ENCODE measurements around the gene DHRS4L2.
"Not testable (repeated sequence)": the region's sequence is repeated elsewhere in the genome, so short reads cannot be mapped to it uniquely, and the experiment has no call there.

The DHRS4L2 gene

GRCh38 chr14:23974041-23974440 is 14.7 kb upstream of the DHRS4L2 start:
- not testable (repeated sequence) for DNase-seq

- peak in 2 of 3 donors; percentile 34 to 46 for DNase-seq
Observed at GRCh38 chr14:23977208-23977607, 11.5 kb upstream of the DHRS4L2 start.

- not testable (repeated sequence) for DNase-seq
Observed at GRCh38 chr14:23981951-23982813, 6.5 kb upstream of the DHRS4L2 start.

GRCh38 chr14:23984891-23985602 is 3.7 kb upstream of the DHRS4L2 start:
- peak in 1 of 3 donors; percentile 14 for DNase-seq

GRCh38 chr14:23988223-23988606 is 514 bp upstream of the DHRS4L2 start:
- DNase-seq, result peak in 2 of 3 donors; percentile 30 to 31

GRCh38 chr14:23989734-23990445 is 1.2 kb downstream of the DHRS4L2 start:
- not testable (repeated sequence) for DNase-seq

GRCh38 chr14:23990961-23991360 is 2.2 kb downstream of the DHRS4L2 start:
- DNase-seq, result peak; percentile 74 to 92 (median 86)

GRCh38 chr14:23993042-23993441 is 4.3 kb downstream of the DHRS4L2 start:
- not testable (repeated sequence) for DNase-seq

- DNase-seq, result not testable (repeated sequence)
Observed at GRCh38 chr14:23996009-23996408, 7.3 kb downstream of the DHRS4L2 start.

- not testable (repeated sequence) for DNase-seq
Observed at GRCh38 chr14:23996825-23997224, 8.1 kb downstream of the DHRS4L2 start.

GRCh38 chr14:23999640-24000039 is 10.9 kb downstream of the DHRS4L2 start:
- not testable (repeated sequence) for DNase-seq

GRCh38 chr14:24001078-24001477 is 12.3 kb downstream of the DHRS4L2 start:
- DNase-seq, result not testable (repeated sequence)

- DNase-seq, result peak in 2 of 3 donors; percentile 54 to 56
Observed at GRCh38 chr14:24001679-24002078, 12.9 kb downstream of the DHRS4L2 start.

GRCh38 chr14:24006471-24006816 is 17.7 kb downstream of the DHRS4L2 start:
- DNase-seq, result not testable (repeated sequence)

- peak in 2 of 3 donors; percentile 25 to 65 for DNase-seq
Observed at GRCh38 chr14:24006817-24007652, 18.3 kb downstream of the DHRS4L2 start.

GRCh38 chr14:24011051-24011450 is 22.3 kb downstream of the DHRS4L2 start:
- no peak for DNase-seq

GRCh38 chr14:24012726-24013273 is 24.1 kb downstream of the DHRS4L2 start:
- not testable (repeated sequence) for DNase-seq

- peak; percentile 70 to 86 (median 76) for DNase-seq
Observed at GRCh38 chr14:24013654-24014514, 25.2 kb downstream of the DHRS4L2 start.

- DNase-seq, result not testable (repeated sequence)
Observed at GRCh38 chr14:24015745-24016144, 27.0 kb downstream of the DHRS4L2 start.

- peak; percentile 44 to 77 (median 70) for DNase-seq
Observed at GRCh38 chr14:24018978-24019377, 30.2 kb downstream of the DHRS4L2 start.

- DNase-seq, result peak; percentile 22 to 35 (median 30)
Observed at GRCh38 chr14:24019944-24020343, 31.2 kb downstream of the DHRS4L2 start.
